Measurements from ENCODE around the gene CTNNBIP1. TPM values are rescaled to one million over a fixed set of nuclear protein-coding genes. Genes with fewer than 3 reads are reported as not detected.

CTNNBIP1 gene
- total and polyA plus RNA-seq, 12 donors = 26.5 to 69.4 (median 37.3) TPM

- Histone ChIP-seq H3K27ac (no peak overlapping the region), H3K4me3 (no peak overlapping the region), H3K36me3 (peaks cover 0 to 59% (median 0%) of the 10 kb centered on the region in 9 donors), H3K4me1 (peaks cover 0 to 39% (median 21%) of the 10 kb centered on the region in 9 donors), H3K27me3 (no peaks in the 10 kb centered on the region), H3K9me3 (no peaks in the 10 kb centered on the region)
- no peak for ATAC-seq
- TF ChIP-seq, protein P1, sequence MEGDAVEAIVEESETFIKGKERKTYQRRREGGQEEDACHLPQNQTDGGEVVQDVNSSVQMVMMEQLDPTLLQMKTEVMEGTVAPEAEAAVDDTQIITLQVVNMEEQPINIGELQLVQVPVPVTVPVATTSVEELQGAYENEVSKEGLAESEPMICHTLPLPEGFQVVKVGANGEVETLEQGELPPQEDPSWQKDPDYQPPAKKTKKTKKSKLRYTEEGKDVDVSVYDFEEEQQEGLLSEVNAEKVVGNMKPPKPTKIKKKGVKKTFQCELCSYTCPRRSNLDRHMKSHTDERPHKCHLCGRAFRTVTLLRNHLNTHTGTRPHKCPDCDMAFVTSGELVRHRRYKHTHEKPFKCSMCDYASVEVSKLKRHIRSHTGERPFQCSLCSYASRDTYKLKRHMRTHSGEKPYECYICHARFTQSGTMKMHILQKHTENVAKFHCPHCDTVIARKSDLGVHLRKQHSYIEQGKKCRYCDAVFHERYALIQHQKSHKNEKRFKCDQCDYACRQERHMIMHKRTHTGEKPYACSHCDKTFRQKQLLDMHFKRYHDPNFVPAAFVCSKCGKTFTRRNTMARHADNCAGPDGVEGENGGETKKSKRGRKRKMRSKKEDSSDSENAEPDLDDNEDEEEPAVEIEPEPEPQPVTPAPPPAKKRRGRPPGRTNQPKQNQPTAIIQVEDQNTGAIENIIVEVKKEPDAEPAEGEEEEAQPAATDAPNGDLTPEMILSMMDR (IDR thresholded peaks at IDR 0.05) = no peak
- no peak for DNase-seq
- intact Hi-C loops (cut with DNase I) = loop anchor here in 7 of 10 donors (5.0 to 10.0 kb wide), 3 partner anchors 81 to 231 kb away; no protein-coding TSS in a partner anchor
- 86% methylated on average over 10 of the region's 10 CpGs for WGBS, 2 donors
These were observed 46.7 kb downstream of the CTNNBIP1 start for GRCh38 chr1:9863371-9863770.

GRCh38 chr1:9861360-9861759 lies 48.7 kb downstream of the CTNNBIP1 start:
- no peak for DNase-seq
- Histone ChIP-seq H3K36me3 (peaks cover 0 to 64% (median 0%) of the 10 kb centered on the region in 9 donors), H3K9me3 (no peaks in the 10 kb centered on the region), H3K27ac (no peak overlapping the region), H3K4me3 (no peak overlapping the region), H3K4me1 (peaks cover 0 to 28% (median 15%) of the 10 kb centered on the region in 9 donors), H3K27me3 (no peaks in the 10 kb centered on the region)
- TF ChIP-seq, protein P1 (IDR thresholded peaks at IDR 0.05) = no peak
- intact Hi-C loops (cut with DNase I) = loop anchor here in 7 of 10 donors (5.0 to 10.0 kb wide), 3 partner anchors 79 to 229 kb away; no protein-coding TSS in a partner anchor
- 74 to 79% methylated on average over 8 of the region's 8 CpGs for WGBS, 2 donors
- no peak for ATAC-seq

DNA sequence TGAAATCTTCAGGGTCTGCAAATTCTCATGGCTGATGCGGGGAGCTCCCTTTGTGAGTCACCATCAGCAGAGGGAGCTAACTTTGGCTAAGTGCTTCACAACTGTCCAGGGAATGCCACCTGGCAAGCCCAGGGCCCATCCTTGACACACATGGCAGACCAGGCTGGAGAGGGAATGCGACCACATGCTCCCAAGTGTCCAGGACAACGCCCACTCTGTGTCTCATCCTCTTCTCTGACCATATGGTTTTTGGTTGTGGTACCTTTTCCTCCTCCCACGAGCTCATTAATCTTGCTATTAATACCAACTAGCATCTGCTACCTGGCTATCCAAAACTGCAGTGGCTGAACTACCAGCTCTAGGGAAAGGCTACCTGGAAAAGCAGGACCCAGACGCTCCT lies 49.2 kb downstream of the CTNNBIP1 start:
- Histone ChIP-seq H3K4me1 (peaks cover 0 to 23% (median 14%) of the 10 kb centered on the region in 9 donors), H3K36me3 (peaks cover 0 to 63% (median 0%) of the 10 kb centered on the region in 9 donors), H3K9me3 (no peaks in the 10 kb centered on the region), H3K27me3 (no peaks in the 10 kb centered on the region), H3K27ac (no peak overlapping the region), H3K4me3 (no peak overlapping the region)
- intact Hi-C loops (cut with DNase I) = loop anchor here in 7 of 10 donors (5.0 to 10.0 kb wide), 3 partner anchors 79 to 229 kb away; no protein-coding TSS in a partner anchor
- ATAC-seq (no peak), DNase-seq (no peak)
- TF ChIP-seq, protein P1 (IDR thresholded peaks at IDR 0.05) = no peak
- WGBS, 2 donors = 82 to 87% methylated on average over 5 of the region's 5 CpGs

DNA sequence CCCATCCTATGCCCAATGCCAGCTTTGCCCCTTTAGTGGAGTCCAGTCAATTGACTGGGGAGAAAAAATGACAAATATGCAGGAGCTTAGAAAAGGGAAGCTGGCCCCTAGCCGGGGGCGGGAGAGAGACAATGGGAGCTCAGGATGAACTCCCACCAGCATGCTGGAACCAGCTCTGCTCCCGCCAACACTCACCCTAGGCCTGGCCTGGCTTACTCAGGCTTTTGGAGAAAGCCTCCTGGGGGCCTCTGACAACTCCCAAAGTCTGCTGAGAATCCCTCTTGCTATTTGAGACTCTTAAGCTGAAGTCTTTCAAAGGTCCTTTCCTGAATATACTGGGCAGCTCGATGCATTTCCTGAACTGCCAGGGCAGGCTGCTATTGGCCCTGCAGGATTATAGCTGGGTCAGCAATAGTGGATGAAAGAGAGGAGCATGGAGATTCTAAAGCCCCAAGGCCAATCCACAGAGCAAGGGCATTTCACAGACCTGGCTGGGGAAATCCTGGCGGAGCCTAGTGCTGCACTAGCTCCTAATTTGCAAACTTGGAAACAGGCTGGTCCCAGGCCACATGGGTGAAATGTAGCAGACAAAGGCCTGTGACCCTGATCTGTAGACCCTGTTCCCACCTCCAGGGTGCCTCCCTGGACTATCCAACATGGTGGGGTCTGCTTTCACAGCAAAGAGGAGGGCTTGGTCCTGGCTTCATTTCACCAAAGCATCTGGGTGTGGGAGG lies 50.6 kb downstream of the CTNNBIP1 start:
- intact Hi-C loops (cut with DNase I) = loop anchor here in 8 of 10 donors (5.0 to 10.0 kb wide), 4 partner anchors 77 to 227 kb away; no protein-coding TSS in a partner anchor
- WGBS, 2 donors = 60 to 62% methylated on average over 5 of the region's 5 CpGs
- TF ChIP-seq, protein P1 (IDR thresholded peaks at IDR 0.05) = no peak

More for the DNA sequence above, 50.6 kb downstream of the CTNNBIP1 start:
- H3K4me3 ChIP-seq = no peak overlapping the region
- H3K36me3 ChIP-seq = peaks cover 0 to 69% (median 0%) of the 10 kb centered on the region in 9 donors
- no peak for DNase-seq
- H3K9me3 ChIP-seq = peaks cover 0 to under 1% (median 0%) of the 10 kb centered on the region in 11 donors
- H3K4me1 ChIP-seq = peaks cover 0 to 22% (median 9%) of the 10 kb centered on the region in 9 donors
- ATAC-seq = peak in 4 of 8 donors; percentile 18 to 46 (median 40)
- no peaks in the 10 kb centered on the region for H3K27me3 ChIP-seq
- H3K27ac ChIP-seq = peak overlapping the region in 3 of 10 donors; percentile 28 to 31 (median 31)
